ENCODE results near the gene S100PBP. TPM values are rescaled to one million over a fixed set of nuclear protein-coding genes. Genes with fewer than 3 reads are reported as not detected.

S100PBP gene
- total and polyA plus RNA-seq, 9 of the 15 experiments (the other 6 are each of a cell fraction or from before 2014, with no cell fraction given): 22.9 to 60.2 (median 32.9) TPM

DNA sequence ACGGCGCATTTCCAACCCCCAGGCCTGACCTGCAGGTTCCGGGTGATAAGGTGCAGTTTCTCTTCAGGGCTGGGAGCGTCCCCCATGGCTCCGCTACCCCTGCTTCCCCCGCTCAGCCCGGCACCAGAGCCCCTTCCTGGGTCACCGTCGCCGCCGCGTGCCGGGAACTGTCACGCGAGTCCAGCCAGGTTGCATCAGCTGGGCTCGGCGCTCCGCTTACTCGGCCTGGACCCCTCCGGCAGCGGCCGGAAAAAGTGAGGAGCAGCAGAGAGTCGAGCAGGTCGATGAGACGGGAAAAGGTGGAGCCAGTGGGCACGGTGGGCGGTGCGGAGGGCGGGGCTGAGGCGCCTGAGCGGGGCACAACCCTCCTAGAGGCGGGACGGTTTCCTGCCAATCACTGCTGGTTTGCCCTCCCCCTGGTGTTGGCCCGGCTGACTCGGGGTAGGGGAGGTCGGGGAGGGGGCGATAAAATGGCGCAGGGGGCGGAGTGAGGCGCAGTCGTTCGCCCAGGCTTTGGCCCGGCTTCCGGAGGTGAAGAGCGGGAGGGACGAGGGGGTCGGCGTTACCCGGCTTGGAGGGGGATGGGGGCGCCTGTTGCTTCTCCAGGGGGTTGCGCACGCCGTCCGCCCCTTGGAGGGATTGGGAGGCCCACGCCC, at the start of gene S100PBP, which contains the start of gene YARS1 (continued):
- no peak for TF ChIP-seq NR2F6 (CRISPR knock-in tag; IDR thresholded peaks at IDR 0.05)
- peak; percentile 50 for TF ChIP-seq EGR1 (conservative IDR thresholded peaks at IDR 0.05)
- peak; percentile 75 for TF ChIP-seq CREB1 (IDR thresholded peaks at IDR 0.05)
- TF ChIP-seq CREB1 (CRISPR knock-in tag; IDR thresholded peaks at IDR 0.05): peak; percentile 91
- TF ChIP-seq, protein P1, sequence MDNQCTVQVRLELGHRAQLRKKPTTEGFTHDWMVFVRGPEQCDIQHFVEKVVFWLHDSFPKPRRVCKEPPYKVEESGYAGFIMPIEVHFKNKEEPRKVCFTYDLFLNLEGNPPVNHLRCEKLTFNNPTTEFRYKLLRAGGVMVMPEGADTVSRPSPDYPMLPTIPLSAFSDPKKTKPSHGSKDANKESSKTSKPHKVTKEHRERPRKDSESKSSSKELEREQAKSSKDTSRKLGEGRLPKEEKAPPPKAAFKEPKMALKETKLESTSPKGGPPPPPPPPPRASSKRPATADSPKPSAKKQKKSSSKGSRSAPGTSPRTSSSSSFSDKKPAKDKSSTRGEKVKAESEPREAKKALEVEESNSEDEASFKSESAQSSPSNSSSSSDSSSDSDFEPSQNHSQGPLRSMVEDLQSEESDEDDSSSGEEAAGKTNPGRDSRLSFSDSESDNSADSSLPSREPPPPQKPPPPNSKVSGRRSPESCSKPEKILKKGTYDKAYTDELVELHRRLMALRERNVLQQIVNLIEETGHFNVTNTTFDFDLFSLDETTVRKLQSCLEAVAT (IDR thresholded peaks at IDR 0.05): peak; percentile 65 to 100; a peak in 3 of 4 replicates
- TF ChIP-seq ARID1B (IDR thresholded peaks at IDR 0.05): peak; percentile 75
- TF ChIP-seq CCNT2 (IDR thresholded peaks at IDR 0.05; ENCODE audit: borderline replicate concordance, extremely low read depth, insufficient read length, low read depth, low read length): peak; percentile 94
- TF ChIP-seq, protein P2, sequence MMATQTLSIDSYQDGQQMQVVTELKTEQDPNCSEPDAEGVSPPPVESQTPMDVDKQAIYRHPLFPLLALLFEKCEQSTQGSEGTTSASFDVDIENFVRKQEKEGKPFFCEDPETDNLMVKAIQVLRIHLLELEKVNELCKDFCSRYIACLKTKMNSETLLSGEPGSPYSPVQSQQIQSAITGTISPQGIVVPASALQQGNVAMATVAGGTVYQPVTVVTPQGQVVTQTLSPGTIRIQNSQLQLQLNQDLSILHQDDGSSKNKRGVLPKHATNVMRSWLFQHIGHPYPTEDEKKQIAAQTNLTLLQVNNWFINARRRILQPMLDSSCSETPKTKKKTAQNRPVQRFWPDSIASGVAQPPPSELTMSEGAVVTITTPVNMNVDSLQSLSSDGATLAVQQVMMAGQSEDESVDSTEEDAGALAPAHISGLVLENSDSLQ (IDR thresholded peaks at IDR 0.05): peak; percentile 99
- peak; percentile 99 for TF ChIP-seq DACH1 (IDR thresholded peaks at IDR 0.05; ENCODE audit: partially characterized antibody)
- peak; percentile 99 for TF ChIP-seq LCOR (CRISPR knock-in tag; IDR thresholded peaks at IDR 0.05)
- TF ChIP-seq, protein P3, sequence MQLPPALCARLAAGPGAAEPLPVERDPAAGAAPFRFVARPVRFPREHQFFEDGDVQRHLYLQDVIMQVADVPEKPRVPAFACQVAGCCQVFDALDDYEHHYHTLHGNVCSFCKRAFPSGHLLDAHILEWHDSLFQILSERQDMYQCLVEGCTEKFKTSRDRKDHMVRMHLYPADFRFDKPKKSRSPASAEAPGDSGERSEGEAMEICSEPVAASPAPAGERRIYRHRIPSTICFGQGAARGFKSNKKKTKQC (CRISPR knock-in tag; IDR thresholded peaks at IDR 0.05): peak; percentile 95
- TF ChIP-seq FOXA3 (CRISPR knock-in tag; conservative IDR thresholded peaks at IDR 0.05 in 1 of 2, IDR thresholded peaks at IDR 0.05 in 1 of 2): no peak
- peak; percentile 84 for TF ChIP-seq NCOR1 (IDR thresholded peaks at IDR 0.05)
- no peak for TF ChIP-seq BMI1 (IDR thresholded peaks at IDR 0.05; ENCODE audit: low read length)
- no peak for TF ChIP-seq ZNF408 (CRISPR knock-in tag; IDR thresholded peaks at IDR 0.05; ENCODE audit: low read depth)
- TF ChIP-seq TCF7L2 (IDR thresholded peaks at IDR 0.05; ENCODE audit: low read depth, low read length): no peak
- TF ChIP-seq ZNF444 (CRISPR knock-in tag; IDR thresholded peaks at IDR 0.05): 0 out of 2 replicates have a peak, but pooled peaks have one; percentile 28
- TF ChIP-seq POLR2A (conservative IDR thresholded peaks at IDR 0.05): peak; percentile 92
- TF ChIP-seq, protein P4, sequence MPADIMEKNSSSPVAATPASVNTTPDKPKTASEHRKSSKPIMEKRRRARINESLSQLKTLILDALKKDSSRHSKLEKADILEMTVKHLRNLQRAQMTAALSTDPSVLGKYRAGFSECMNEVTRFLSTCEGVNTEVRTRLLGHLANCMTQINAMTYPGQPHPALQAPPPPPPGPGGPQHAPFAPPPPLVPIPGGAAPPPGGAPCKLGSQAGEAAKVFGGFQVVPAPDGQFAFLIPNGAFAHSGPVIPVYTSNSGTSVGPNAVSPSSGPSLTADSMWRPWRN (IDR thresholded peaks at IDR 0.05; ENCODE audit: low read depth): peak; percentile 38; the same call in 1 of the 2 replicates
- TF ChIP-seq KLF10 (CRISPR knock-in tag; IDR thresholded peaks at IDR 0.05): no peak
- TF ChIP-seq POLR2B (IDR thresholded peaks at IDR 0.05; ENCODE audit: low read depth, partially characterized antibody): peak; percentile 79
- 0 out of 6 replicates have a peak, but pooled peaks of 1 of the 3 experiments have one; percentile 8 for TF ChIP-seq CTCF (IDR thresholded peaks at IDR 0.05 in 2 of 3, conservative IDR thresholded peaks at IDR 0.05 in 1 of 3; ENCODE audit: insufficient read depth in 2 of 3, low read depth in 1 of 3, low read length in 3 of 3)
- peak; percentile 100 for TF ChIP-seq BHLHE40 (IDR thresholded peaks at IDR 0.05; ENCODE audit: low read length)
- no peak for TF ChIP-seq ZNF121 (CRISPR knock-in tag; conservative IDR thresholded peaks at IDR 0.05)
- peak; percentile 92 for TF ChIP-seq SUPT5H (IDR thresholded peaks at IDR 0.05)
- TF ChIP-seq MBD2 (IDR thresholded peaks at IDR 0.05; ENCODE audit: borderline replicate concordance, low read depth): peak; percentile 82; the same call in 1 of the 2 replicates

Data from K562 (cell line).